Measurements from ENCODE around the gene CR1.

The CR1 gene

DNA sequence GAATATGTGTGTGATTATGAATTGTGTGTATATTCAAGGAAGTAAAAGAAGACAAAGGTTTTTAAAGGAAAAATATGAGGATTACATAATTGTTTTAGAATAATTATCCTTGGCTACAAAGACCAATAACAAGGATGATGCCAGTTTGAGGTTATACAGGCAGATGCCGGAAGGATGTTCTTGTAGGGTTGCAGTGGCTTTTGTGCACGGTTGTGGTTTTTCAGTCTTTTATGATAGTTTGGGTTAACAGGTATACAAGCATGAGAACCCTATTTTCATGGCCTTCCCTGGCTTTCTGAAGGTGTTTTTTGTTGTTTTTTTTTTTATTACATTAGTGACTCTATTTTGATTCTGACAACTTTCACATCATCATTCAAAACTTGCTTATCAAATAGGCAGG is 36.9 kb upstream of the CR1 start:
- no peak overlapping the region for H3K4me3 ChIP-seq (ENCODE audit: low read depth, low read length)
- TF ChIP-seq, protein P1, sequence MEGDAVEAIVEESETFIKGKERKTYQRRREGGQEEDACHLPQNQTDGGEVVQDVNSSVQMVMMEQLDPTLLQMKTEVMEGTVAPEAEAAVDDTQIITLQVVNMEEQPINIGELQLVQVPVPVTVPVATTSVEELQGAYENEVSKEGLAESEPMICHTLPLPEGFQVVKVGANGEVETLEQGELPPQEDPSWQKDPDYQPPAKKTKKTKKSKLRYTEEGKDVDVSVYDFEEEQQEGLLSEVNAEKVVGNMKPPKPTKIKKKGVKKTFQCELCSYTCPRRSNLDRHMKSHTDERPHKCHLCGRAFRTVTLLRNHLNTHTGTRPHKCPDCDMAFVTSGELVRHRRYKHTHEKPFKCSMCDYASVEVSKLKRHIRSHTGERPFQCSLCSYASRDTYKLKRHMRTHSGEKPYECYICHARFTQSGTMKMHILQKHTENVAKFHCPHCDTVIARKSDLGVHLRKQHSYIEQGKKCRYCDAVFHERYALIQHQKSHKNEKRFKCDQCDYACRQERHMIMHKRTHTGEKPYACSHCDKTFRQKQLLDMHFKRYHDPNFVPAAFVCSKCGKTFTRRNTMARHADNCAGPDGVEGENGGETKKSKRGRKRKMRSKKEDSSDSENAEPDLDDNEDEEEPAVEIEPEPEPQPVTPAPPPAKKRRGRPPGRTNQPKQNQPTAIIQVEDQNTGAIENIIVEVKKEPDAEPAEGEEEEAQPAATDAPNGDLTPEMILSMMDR (IDR thresholded peaks at IDR 0.05; ENCODE audit: low read depth, low read length): no peak
- TF ChIP-seq POLR2A (IDR thresholded peaks at IDR 0.05; ENCODE audit: extremely low read depth, insufficient read length) (no peak), MYC (IDR thresholded peaks at IDR 0.05; ENCODE audit: low read depth, low read length) (no peak)
- TF ChIP-seq, protein P2, sequence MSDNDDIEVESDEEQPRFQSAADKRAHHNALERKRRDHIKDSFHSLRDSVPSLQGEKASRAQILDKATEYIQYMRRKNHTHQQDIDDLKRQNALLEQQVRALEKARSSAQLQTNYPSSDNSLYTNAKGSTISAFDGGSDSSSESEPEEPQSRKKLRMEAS (IDR thresholded peaks at IDR 0.05; ENCODE audit: low read depth, low read length): no peak
- DNase-seq (ENCODE audit: low read depth): no peak

GRCh38 chr1:207461649-207462048 is 34.3 kb upstream of the CR1 start:
- no peak overlapping the region for H3K4me3 ChIP-seq (ENCODE audit: low read depth, low read length)
- no peak for TF ChIP-seq POLR2A (IDR thresholded peaks at IDR 0.05; ENCODE audit: extremely low read depth, insufficient read length)
- TF ChIP-seq, protein P2 (IDR thresholded peaks at IDR 0.05; ENCODE audit: low read depth, low read length): no peak
- DNase-seq (ENCODE audit: low read depth): no peak

- TF ChIP-seq, protein P1 (IDR thresholded peaks at IDR 0.05; ENCODE audit: low read depth, low read length): no peak
- no peak overlapping the region for H3K4me3 ChIP-seq (ENCODE audit: low read depth, low read length)
- DNase-seq (ENCODE audit: low read depth): no peak
Observed at GRCh38 chr1:207462535-207462934, 33.4 kb upstream of the CR1 start.

DNA sequence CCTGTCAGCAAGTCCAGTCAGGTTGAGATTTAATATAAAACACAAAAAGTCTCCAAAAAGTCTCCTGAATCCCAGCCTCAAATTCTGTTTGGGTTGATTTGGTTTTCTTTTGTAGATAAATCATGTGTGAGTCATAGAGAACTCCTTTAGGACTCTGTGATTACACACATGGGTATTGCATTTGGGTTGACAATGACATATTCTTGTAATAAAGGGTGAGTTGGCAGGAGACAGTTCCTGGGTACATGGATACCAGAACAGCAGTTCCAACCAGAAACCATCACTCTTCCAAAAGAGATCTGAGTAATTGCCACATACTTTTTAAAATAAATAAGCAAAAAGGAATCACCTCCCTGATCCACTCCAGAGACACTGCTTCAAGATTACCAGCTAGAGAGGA is 32.9 kb upstream of the CR1 start:
- no peak overlapping the region for H3K4me3 ChIP-seq (ENCODE audit: low read depth, low read length)
- no peak for DNase-seq (ENCODE audit: low read depth)
- TF ChIP-seq MYC (IDR thresholded peaks at IDR 0.05; ENCODE audit: low read depth, low read length): no peak
- TF ChIP-seq, protein P1 (IDR thresholded peaks at IDR 0.05; ENCODE audit: low read depth, low read length): no peak
- TF ChIP-seq POLR2A (IDR thresholded peaks at IDR 0.05; ENCODE audit: extremely low read depth, insufficient read length): no peak
- TF ChIP-seq, protein P2 (IDR thresholded peaks at IDR 0.05; ENCODE audit: low read depth, low read length): no peak

DNA sequence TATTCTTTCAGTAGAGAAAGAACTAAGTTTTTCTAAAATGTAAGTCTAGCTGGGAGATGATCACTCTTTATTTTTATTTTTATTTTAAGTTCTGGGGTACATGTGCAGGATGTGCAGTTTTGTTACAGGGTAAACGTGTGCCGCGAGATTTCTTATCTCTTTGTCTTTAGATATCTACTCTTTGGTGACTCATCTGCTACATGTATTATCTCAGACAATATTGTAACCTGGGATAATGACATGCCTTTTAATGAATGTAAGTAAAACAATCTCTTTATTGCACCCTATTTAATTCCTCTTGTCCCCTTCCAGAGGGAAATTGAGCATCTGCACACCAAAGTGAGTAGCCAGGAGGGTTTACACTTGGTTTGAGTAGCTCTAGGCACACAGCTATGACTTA is 32.4 kb upstream of the CR1 start:
- H3K4me3 ChIP-seq (ENCODE audit: low read depth, low read length): no peak overlapping the region
- TF ChIP-seq POLR2A (IDR thresholded peaks at IDR 0.05; ENCODE audit: extremely low read depth, insufficient read length) (no peak), MYC (IDR thresholded peaks at IDR 0.05; ENCODE audit: low read depth, low read length) (no peak)
- TF ChIP-seq, protein P1 (IDR thresholded peaks at IDR 0.05; ENCODE audit: low read depth, low read length): no peak
- TF ChIP-seq, protein P2 (IDR thresholded peaks at IDR 0.05; ENCODE audit: low read depth, low read length): no peak
- no peak for DNase-seq (ENCODE audit: low read depth)

DNA sequence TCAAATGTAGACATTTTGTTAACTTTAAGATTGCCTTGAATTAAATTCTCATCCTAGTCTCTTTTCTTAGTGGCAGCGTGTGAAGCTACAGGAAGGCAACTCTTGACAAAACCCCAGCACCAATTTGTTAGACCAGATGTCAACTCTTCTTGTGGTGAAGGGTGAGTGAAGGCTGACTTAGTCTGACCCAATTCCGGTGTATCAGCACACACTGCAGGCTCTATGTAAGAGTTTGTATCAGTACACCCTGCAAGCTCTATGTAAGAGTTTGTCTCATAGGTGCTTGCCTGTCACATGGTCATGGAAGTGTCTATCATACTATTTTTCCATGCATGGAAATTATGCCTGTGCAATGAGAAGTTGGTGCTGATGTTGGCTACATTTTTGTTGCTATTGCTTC is 25.0 kb upstream of the CR1 start:
- TF ChIP-seq POLR2A (IDR thresholded peaks at IDR 0.05; ENCODE audit: extremely low read depth, insufficient read length): no peak
- TF ChIP-seq, protein P2 (IDR thresholded peaks at IDR 0.05; ENCODE audit: low read depth, low read length): no peak
- TF ChIP-seq, protein P1 (IDR thresholded peaks at IDR 0.05; ENCODE audit: low read depth, low read length): no peak
- TF ChIP-seq MYC (IDR thresholded peaks at IDR 0.05; ENCODE audit: low read depth, low read length): no peak
- DNase-seq (ENCODE audit: low read depth): no peak
- H3K4me3 ChIP-seq (ENCODE audit: low read depth, low read length): no peak overlapping the region
